Neural progenitor cell (in vitro differentiated cells): Measurements from ENCODE around the gene MBLAC1. TPM values are rescaled to one million over a fixed set of nuclear protein-coding genes. Genes with fewer than 3 reads are reported as not detected.

Source experiments
- DNase-seq: peaks from one replicate; pipeline ENCODE4 v3.0.0-alpha.2; 2016; ENCODE audit warnings: low spot score
- H2AFZ ChIP-seq: fragments of 200-600 bp; sonication (generic); replicated peaks from 2 replicates; pipeline ENCODE4 v1.6.1; 2016; ENCODE audit warnings: antibody characterized with exemption
- H3F3A ChIP-seq: fragments of 200-600 bp; sonication (generic); 2 replicates; pipeline ENCODE4 v1.6.1; 2016; ENCODE audit warnings: antibody characterized with exemption, low read depth
- H3K27ac ChIP-seq: fragments of 200-600 bp; sonication (generic); 2 replicates; pipeline ENCODE4 v1.5.1; 2016; ENCODE audit warnings: mild to moderate bottlenecking
- H3K27me3 ChIP-seq: fragments of 200-600 bp; sonication (generic); 2 replicates; pipeline ENCODE4 v1.6.1; 2016; ENCODE audit warnings: mild to moderate bottlenecking, moderate library complexity
- H3K36me3 ChIP-seq: fragments of 200-600 bp; sonication (generic); 2 replicates; pipeline ENCODE4 v1.5.1; 2016
- H3K4me1 ChIP-seq: fragments of 200-600 bp; sonication (generic); 2 replicates; pipeline ENCODE4 v1.6.1; 2016; ENCODE audit warnings: mixed run types
- H3K4me2 ChIP-seq: fragments of 200-600 bp; sonication (generic); 2 replicates; pipeline ENCODE4 v1.6.1; 2016
- H3K4me3 ChIP-seq: fragments of 200-600 bp; sonication (generic); 2 replicates; pipeline ENCODE4 v1.5.1; 2016
- H3K79me2 ChIP-seq: fragments of 200-600 bp; sonication (generic); 2 replicates; pipeline ENCODE4 v1.6.1; 2016; ENCODE audit warnings: low read depth
- H3K9ac ChIP-seq: fragments of 200-600 bp; sonication (generic); 2 replicates; pipeline ENCODE4 v1.6.1; 2016
- H3K9me3 ChIP-seq: fragments of 200-600 bp; sonication (generic); 2 replicates; pipeline ENCODE4 v1.5.1; 2016; ENCODE audit warnings: low read depth
- H4K20me1 ChIP-seq: fragments of 200-600 bp; sonication (generic); 2 replicates; pipeline ENCODE4 v1.6.1; 2016; ENCODE audit warnings: low read depth
- H3K27ac Mint-ChIP-seq: 3 replicates; pipeline ENCODE4 v1.8.0; 2021; ENCODE audit warnings: mixed read lengths
- H3K27me3 Mint-ChIP-seq: 2 replicates; pipeline ENCODE4 v1.8.0; 2022; ENCODE audit warnings: low read depth, mild to moderate bottlenecking, inconsistent platforms, moderate library complexity, mixed read lengths; ENCODE audit not compliant: insufficient read depth
- H3K36me3 Mint-ChIP-seq: 3 replicates; pipeline ENCODE4 v1.8.0; 2021; ENCODE audit warnings: mixed read lengths
- H3K4me1 Mint-ChIP-seq: 3 replicates; pipeline ENCODE4 v1.8.0; 2021; ENCODE audit warnings: mixed read lengths
- H3K4me3 Mint-ChIP-seq: 3 replicates; pipeline ENCODE4 v1.8.0; 2021; ENCODE audit warnings: mild to moderate bottlenecking, moderate library complexity, mixed read lengths
- H3K9me3 Mint-ChIP-seq: 3 replicates; pipeline ENCODE4 v1.8.0; 2020; ENCODE audit warnings: mixed read lengths
- EZH2 ChIP-seq: fragments of 200-600 bp; sonication (generic); IDR thresholded peaks from 2 replicates; pipeline ENCODE4 v1.6.1; 2017; ENCODE audit warnings: antibody characterized with exemption, mild to moderate bottlenecking, moderate library complexity
- EZH2phosphoT487 ChIP-seq: fragments of 200-600 bp; sonication (generic); IDR thresholded peaks from 2 replicates; pipeline ENCODE4 v1.6.1; 2017; ENCODE audit warnings: antibody characterized with exemption
- total RNA-seq: library from RNA; depleted of rRNA; stranded (reverse); fragments of >200 nt; gene quantifications from 2 replicates; pipeline ENCODE4 v1.2.3, GENCODE V29; 2015; ENCODE audit warnings: low replicate concordance
- TF ChIP-seq, protein P1 (sequence below): fragments of 200-600 bp; sonication (generic); IDR thresholded peaks from 2 replicates; pipeline ENCODE4 v1.5.1; 2017; ENCODE audit warnings: antibody characterized with exemption, mild to moderate bottlenecking

Gene MBLAC1
- total RNA-seq, 1 donor from 2014 or later: 1.6 TPM

DNA sequence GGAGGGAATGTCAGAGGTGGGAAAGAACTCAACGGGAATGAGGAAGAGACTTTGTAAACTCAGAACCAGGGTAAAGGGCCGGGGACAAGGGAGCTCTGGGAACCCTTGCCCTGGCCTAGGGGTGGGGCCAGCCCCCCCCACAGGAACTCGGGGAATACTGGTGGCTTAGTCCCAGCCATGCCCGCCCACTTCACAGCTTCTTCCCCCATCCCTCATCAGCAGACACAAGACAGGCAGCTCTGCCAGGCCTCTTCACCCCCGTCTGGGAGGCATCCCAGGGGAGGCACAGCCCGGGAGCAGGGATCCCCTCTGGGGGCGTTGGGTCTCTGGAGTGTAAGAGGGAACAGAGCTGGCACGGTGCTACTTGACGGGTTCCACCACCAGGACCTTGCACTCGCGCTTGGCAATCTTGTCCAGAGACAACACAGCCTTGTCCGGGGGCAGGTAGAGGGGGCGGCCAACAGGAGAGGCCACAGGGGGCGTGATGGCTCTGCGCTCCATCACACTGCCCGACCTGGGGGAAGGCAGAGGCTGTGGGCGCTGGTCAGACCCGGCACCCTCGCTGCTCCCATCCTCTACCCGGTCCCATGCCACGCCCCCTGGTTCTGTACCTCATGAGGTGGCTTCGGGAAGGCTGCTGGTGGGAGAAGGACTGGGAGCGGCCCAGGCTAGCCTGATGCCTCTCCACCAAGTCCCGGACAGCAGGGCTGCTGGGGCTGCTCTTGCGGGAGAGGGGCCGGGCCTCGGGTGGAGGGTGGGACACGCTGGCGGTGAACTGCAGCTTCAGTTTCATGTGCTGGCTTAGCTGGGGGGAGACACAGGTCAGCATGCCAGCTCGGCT lies 28.1 kb downstream of the MBLAC1 start:
- Histone ChIP-seq H3K36me3 (no peaks in the 10 kb centered on the region), H2AFZ (no peak overlapping the region), H3K4me2 (no peak overlapping the region), H3K27ac (no peak overlapping the region), H3F3A (peaks cover 40% of the 10 kb centered on the region), H3K27me3 (no peaks in the 10 kb centered on the region), H3K79me2 (peaks cover 24% of the 10 kb centered on the region), H3K4me3 (no peak overlapping the region), H4K20me1 (peaks cover 32% of the 10 kb centered on the region), H3K9ac (no peak overlapping the region), H3K4me1 (peaks cover 3% of the 10 kb centered on the region), H3K9me3 (no peaks in the 10 kb centered on the region)
- DNase-seq: no peak
- H3K36me3 Mint-ChIP-seq: peaks cover 11% of the 10 kb centered on the region
- H3K27me3 Mint-ChIP-seq: peaks cover 7% of the 10 kb centered on the region
- H3K27ac Mint-ChIP-seq: no peak overlapping the region
- TF ChIP-seq, protein P1, sequence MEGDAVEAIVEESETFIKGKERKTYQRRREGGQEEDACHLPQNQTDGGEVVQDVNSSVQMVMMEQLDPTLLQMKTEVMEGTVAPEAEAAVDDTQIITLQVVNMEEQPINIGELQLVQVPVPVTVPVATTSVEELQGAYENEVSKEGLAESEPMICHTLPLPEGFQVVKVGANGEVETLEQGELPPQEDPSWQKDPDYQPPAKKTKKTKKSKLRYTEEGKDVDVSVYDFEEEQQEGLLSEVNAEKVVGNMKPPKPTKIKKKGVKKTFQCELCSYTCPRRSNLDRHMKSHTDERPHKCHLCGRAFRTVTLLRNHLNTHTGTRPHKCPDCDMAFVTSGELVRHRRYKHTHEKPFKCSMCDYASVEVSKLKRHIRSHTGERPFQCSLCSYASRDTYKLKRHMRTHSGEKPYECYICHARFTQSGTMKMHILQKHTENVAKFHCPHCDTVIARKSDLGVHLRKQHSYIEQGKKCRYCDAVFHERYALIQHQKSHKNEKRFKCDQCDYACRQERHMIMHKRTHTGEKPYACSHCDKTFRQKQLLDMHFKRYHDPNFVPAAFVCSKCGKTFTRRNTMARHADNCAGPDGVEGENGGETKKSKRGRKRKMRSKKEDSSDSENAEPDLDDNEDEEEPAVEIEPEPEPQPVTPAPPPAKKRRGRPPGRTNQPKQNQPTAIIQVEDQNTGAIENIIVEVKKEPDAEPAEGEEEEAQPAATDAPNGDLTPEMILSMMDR: no peak
- TF ChIP-seq EZH2phosphoT487 (no peak), EZH2 (no peak)
- H3K4me3 Mint-ChIP-seq: no peak overlapping the region
- H3K9me3 Mint-ChIP-seq: no peaks in the 10 kb centered on the region
- H3K4me1 Mint-ChIP-seq: peaks cover 22% of the 10 kb centered on the region

DNA sequence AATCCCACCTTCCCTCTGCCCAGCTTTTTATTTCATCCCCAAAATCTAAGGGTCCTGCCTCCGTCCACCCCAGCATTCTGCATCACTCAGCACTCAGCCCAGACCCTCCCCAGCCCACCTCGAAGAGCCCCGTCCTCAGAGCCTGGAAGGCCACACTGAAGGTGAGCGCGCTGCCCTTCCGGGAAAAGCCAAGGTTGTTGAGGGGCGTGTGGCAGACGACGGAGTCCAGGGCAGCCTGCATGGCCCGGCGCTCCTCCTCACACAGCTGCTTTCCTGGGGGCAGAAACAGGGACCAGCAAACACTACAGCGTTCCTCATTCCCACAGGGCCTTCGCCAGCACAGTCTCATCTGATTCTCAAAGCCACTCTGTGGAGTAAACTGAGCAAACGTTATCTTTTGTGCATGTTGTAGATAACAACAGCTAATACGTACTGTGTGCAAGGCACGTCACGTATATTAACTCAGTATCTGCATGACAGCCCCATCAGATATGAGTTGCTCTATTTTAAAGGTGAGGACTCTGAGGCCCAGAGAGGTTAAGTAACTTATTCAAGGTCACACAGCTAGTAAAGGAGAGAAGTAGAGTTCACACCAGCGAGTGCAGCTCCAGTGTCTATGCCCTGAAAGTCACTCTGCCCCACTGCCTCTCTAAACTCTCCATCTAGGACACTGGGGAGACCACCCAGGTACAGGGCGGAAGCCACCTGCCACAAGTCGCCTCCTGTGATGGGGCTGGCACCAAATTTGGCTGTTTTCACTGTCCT lies 29.0 kb downstream of the MBLAC1 start:
- Histone ChIP-seq H3K4me3 (no peak overlapping the region), H3K4me2 (no peak overlapping the region), H3F3A (peaks cover 40% of the 10 kb centered on the region), H2AFZ (no peak overlapping the region), H3K27me3 (no peaks in the 10 kb centered on the region), H3K4me1 (no peaks in the 10 kb centered on the region), H3K79me2 (peaks cover 15% of the 10 kb centered on the region), H3K36me3 (no peaks in the 10 kb centered on the region), H4K20me1 (peaks cover 32% of the 10 kb centered on the region), H3K9ac (no peak overlapping the region), H3K9me3 (no peaks in the 10 kb centered on the region), H3K27ac (no peak overlapping the region)
- H3K27ac Mint-ChIP-seq: no peak overlapping the region
- H3K9me3 Mint-ChIP-seq: no peaks in the 10 kb centered on the region
- no peak for DNase-seq
- H3K4me3 Mint-ChIP-seq: peak overlapping the region; percentile 23
- peaks cover 8% of the 10 kb centered on the region for H3K27me3 Mint-ChIP-seq
- peaks cover 17% of the 10 kb centered on the region for H3K4me1 Mint-ChIP-seq
- no peak for TF ChIP-seq EZH2phosphoT487
- no peak for TF ChIP-seq EZH2
- TF ChIP-seq, protein P1: no peak
- H3K36me3 Mint-ChIP-seq: peaks cover 7% of the 10 kb centered on the region

DNA sequence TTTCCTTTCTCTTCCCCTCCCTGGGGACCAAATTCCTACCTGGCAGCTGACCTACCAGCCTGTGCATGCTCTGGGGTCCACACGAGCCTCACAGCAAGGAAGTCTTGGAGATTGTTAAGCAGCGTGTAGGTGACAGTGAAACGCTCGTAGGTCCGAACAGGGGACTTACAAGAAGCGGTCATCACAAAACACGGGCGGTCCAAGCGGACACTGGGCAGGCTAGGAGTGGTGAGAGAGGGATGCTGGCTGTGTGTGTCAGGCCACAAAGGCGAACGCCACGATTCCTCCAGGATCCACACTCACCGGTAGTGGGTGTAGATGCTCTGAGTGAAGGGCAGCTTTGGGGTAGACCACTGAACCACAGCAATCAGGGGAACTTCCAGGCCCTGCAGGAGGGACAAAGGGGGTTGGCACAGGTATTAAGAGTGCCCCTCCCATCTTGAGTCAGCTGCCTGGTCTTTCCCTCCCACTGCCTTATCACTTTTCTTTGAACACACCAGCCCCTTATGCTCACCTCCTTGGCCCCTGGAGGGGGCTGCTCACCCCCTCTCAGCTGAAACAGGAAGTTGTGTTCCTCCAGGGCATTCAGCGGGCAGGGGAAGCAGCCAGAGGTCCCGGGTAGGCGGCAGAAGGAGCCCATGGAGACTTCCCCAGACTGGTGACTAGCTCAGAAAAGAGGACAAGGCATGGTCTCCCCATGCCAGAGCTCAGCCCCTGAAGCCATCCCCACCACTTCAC lies 29.7 kb downstream of the MBLAC1 start:
- Histone ChIP-seq H3K4me3 (no peak overlapping the region), H3F3A (peaks cover 40% of the 10 kb centered on the region), H3K9ac (no peak overlapping the region)

More for the DNA sequence above, 29.7 kb downstream of the MBLAC1 start:
- H3K36me3 Mint-ChIP-seq: peaks cover 7% of the 10 kb centered on the region
- peaks cover 17% of the 10 kb centered on the region for H3K4me1 Mint-ChIP-seq
- Histone ChIP-seq H2AFZ (no peak overlapping the region), H3K27ac (no peak overlapping the region), H3K9me3 (no peaks in the 10 kb centered on the region), H4K20me1 (peaks cover 32% of the 10 kb centered on the region), H3K27me3 (no peaks in the 10 kb centered on the region), H3K4me2 (no peak overlapping the region), H3K79me2 (peaks cover 7% of the 10 kb centered on the region), H3K4me1 (no peaks in the 10 kb centered on the region), H3K36me3 (no peaks in the 10 kb centered on the region)
- TF ChIP-seq, protein P1: no peak
- TF ChIP-seq EZH2: no peak
- no peak for TF ChIP-seq EZH2phosphoT487
- H3K27me3 Mint-ChIP-seq: peaks cover 11% of the 10 kb centered on the region
- no peaks in the 10 kb centered on the region for H3K9me3 Mint-ChIP-seq
- peak overlapping the region; percentile 84 for H3K4me3 Mint-ChIP-seq
- H3K27ac Mint-ChIP-seq: no peak overlapping the region
- no peak for DNase-seq
